ENCODE measurements around the gene CER1.
"Not testable (repeated sequence)": the region's sequence is repeated elsewhere in the genome, so short reads cannot be mapped to it uniquely, and the experiment has no call there.

CER1 gene

GRCh38 chr9:14687042-14687719, 35.4 kb downstream of the CER1 start:
- Histone ChIP-seq H3K4me1 (ENCODE audit: control insufficient read depth, insufficient read depth, low read length) (peaks cover under 1% of the 10 kb centered on the region; the same call in 1 of the 2 replicates), H3K9me3 (ENCODE audit: control insufficient read depth, insufficient read depth, low read depth, low read length) (no peaks in the 10 kb centered on the region), H3K27ac (ENCODE audit: low read depth, low read length) (no peak overlapping the region), H3K27me3 (ENCODE audit: control insufficient read depth, insufficient read depth, low read length) (no peaks in the 10 kb centered on the region; the same call in 1 of the 2 replicates), H3K4me3 (ENCODE audit: low read depth, low read length) (no peak overlapping the region), H3K9ac (ENCODE audit: low read length) (no peak overlapping the region), H3K36me3 (ENCODE audit: control insufficient read depth, insufficient read depth, low read length) (peaks cover 30% of the 10 kb centered on the region)

- Histone ChIP-seq H3K36me3 (ENCODE audit: control insufficient read depth, insufficient read depth, low read length) (peaks cover 33% of the 10 kb centered on the region), H3K4me3 (ENCODE audit: low read depth, low read length) (no peak overlapping the region), H3K27ac (ENCODE audit: low read depth, low read length) (no peak overlapping the region), H3K4me1 (ENCODE audit: control insufficient read depth, insufficient read depth, low read length) (no peaks in the 10 kb centered on the region), H3K9ac (ENCODE audit: low read length) (no peak overlapping the region), H3K9me3 (ENCODE audit: control insufficient read depth, insufficient read depth, low read depth, low read length) (no peaks in the 10 kb centered on the region), H3K27me3 (ENCODE audit: control insufficient read depth, insufficient read depth, low read length) (no peaks in the 10 kb centered on the region)
Measured at GRCh38 chr9:14686168-14686567, 36.4 kb downstream of the CER1 start.

GRCh38 chr9:14682616-14683015, 39.9 kb downstream of the CER1 start:
- not testable (repeated sequence) for H3K27ac ChIP-seq (ENCODE audit: low read depth, low read length); H3K4me1 ChIP-seq (ENCODE audit: control insufficient read depth, insufficient read depth, low read length); H3K9ac ChIP-seq (ENCODE audit: low read length); H3K9me3 ChIP-seq (ENCODE audit: control insufficient read depth, insufficient read depth, low read depth, low read length); H3K27me3 ChIP-seq (ENCODE audit: control insufficient read depth, insufficient read depth, low read length); H3K4me3 ChIP-seq (ENCODE audit: low read depth, low read length)
- peaks cover 14% of the 10 kb centered on the region for H3K36me3 ChIP-seq (ENCODE audit: control insufficient read depth, insufficient read depth, low read length)

- Histone ChIP-seq H3K9me3 (ENCODE audit: control insufficient read depth, insufficient read depth, low read depth, low read length) (no peaks in the 10 kb centered on the region), H3K4me1 (ENCODE audit: control insufficient read depth, insufficient read depth, low read length) (no peaks in the 10 kb centered on the region), H3K36me3 (ENCODE audit: control insufficient read depth, insufficient read depth, low read length) (0 out of 2 replicates have a peak, but pooled peaks cover 3% of the 10 kb centered on the region), H3K27ac (ENCODE audit: low read depth, low read length) (no peak overlapping the region), H3K9ac (ENCODE audit: low read length) (no peak overlapping the region), H3K27me3 (ENCODE audit: control insufficient read depth, insufficient read depth, low read length) (no peaks in the 10 kb centered on the region), H3K4me3 (ENCODE audit: low read depth, low read length) (no peak overlapping the region)
Measured at GRCh38 chr9:14678776-14679175, 43.8 kb downstream of the CER1 start.

- H3K27ac ChIP-seq (ENCODE audit: low read depth, low read length), result no peak overlapping the region
Measured at GRCh38 chr9:14677872-14678271, 44.7 kb downstream of the CER1 start.

GRCh38 chr9:14677396-14677795, 45.1 kb downstream of the CER1 start:
- Histone ChIP-seq H3K27ac (ENCODE audit: low read depth, low read length) (no peak overlapping the region), H3K4me1 (ENCODE audit: control insufficient read depth, insufficient read depth, low read length) (no peaks in the 10 kb centered on the region), H3K27me3 (ENCODE audit: control insufficient read depth, insufficient read depth, low read length) (no peaks in the 10 kb centered on the region), H3K4me3 (ENCODE audit: low read depth, low read length) (no peak overlapping the region), H3K9ac (ENCODE audit: low read length) (no peak overlapping the region), H3K9me3 (ENCODE audit: control insufficient read depth, insufficient read depth, low read depth, low read length) (no peaks in the 10 kb centered on the region), H3K36me3 (ENCODE audit: control insufficient read depth, insufficient read depth, low read length) (0 out of 2 replicates have a peak, but pooled peaks cover 3% of the 10 kb centered on the region)

More at GRCh38 chr9:14677872-14678271, 44.7 kb downstream of the CER1 start:
- Histone ChIP-seq H3K27me3 (ENCODE audit: control insufficient read depth, insufficient read depth, low read length) (no peaks in the 10 kb centered on the region), H3K9me3 (ENCODE audit: control insufficient read depth, insufficient read depth, low read depth, low read length) (no peaks in the 10 kb centered on the region), H3K36me3 (ENCODE audit: control insufficient read depth, insufficient read depth, low read length) (0 out of 2 replicates have a peak, but pooled peaks cover 3% of the 10 kb centered on the region), H3K4me3 (ENCODE audit: low read depth, low read length) (no peak overlapping the region), H3K4me1 (ENCODE audit: control insufficient read depth, insufficient read depth, low read length) (no peaks in the 10 kb centered on the region), H3K9ac (ENCODE audit: low read length) (no peak overlapping the region)

GRCh38 chr9:14674630-14675029, 47.9 kb downstream of the CER1 start:
- H3K27me3 ChIP-seq (ENCODE audit: control insufficient read depth, insufficient read depth, low read length), result no peaks in the 10 kb centered on the region
- H3K36me3 ChIP-seq (ENCODE audit: control insufficient read depth, insufficient read depth, low read length), result no peaks in the 10 kb centered on the region
- no peak overlapping the region for H3K27ac ChIP-seq (ENCODE audit: low read depth, low read length)
- H3K9me3 ChIP-seq (ENCODE audit: control insufficient read depth, insufficient read depth, low read depth, low read length), result no peaks in the 10 kb centered on the region
- no peaks in the 10 kb centered on the region for H3K4me1 ChIP-seq (ENCODE audit: control insufficient read depth, insufficient read depth, low read length)
- H3K9ac ChIP-seq (ENCODE audit: low read length), result no peak overlapping the region
- H3K4me3 ChIP-seq (ENCODE audit: low read depth, low read length), result no peak overlapping the region

- H3K4me3 ChIP-seq (ENCODE audit: low read depth, low read length), result no peak overlapping the region
- H3K9me3 ChIP-seq (ENCODE audit: control insufficient read depth, insufficient read depth, low read depth, low read length), result no peaks in the 10 kb centered on the region
- no peaks in the 10 kb centered on the region for H3K27me3 ChIP-seq (ENCODE audit: control insufficient read depth, insufficient read depth, low read length)
- no peak overlapping the region for H3K9ac ChIP-seq (ENCODE audit: low read length)
- no peaks in the 10 kb centered on the region for H3K4me1 ChIP-seq (ENCODE audit: control insufficient read depth, insufficient read depth, low read length)
- H3K27ac ChIP-seq (ENCODE audit: low read depth, low read length), result no peak overlapping the region
- no peaks in the 10 kb centered on the region for H3K36me3 ChIP-seq (ENCODE audit: control insufficient read depth, insufficient read depth, low read length)
Measured at GRCh38 chr9:14671377-14671776, 51.2 kb downstream of the CER1 start.

GRCh38 chr9:14670718-14671117, 51.8 kb downstream of the CER1 start:
- Histone ChIP-seq H3K4me3 (ENCODE audit: low read depth, low read length) (no peak overlapping the region), H3K27me3 (ENCODE audit: control insufficient read depth, insufficient read depth, low read length) (no peaks in the 10 kb centered on the region), H3K9me3 (ENCODE audit: control insufficient read depth, insufficient read depth, low read depth, low read length) (no peaks in the 10 kb centered on the region), H3K27ac (ENCODE audit: low read depth, low read length) (no peak overlapping the region), H3K4me1 (ENCODE audit: control insufficient read depth, insufficient read depth, low read length) (no peaks in the 10 kb centered on the region), H3K9ac (ENCODE audit: low read length) (no peak overlapping the region), H3K36me3 (ENCODE audit: control insufficient read depth, insufficient read depth, low read length) (no peaks in the 10 kb centered on the region)

Data from HUES6 (cell line).